ENCODE data around the gene SEMA4B.

SEMA4B gene

GRCh38 chr15:90207252-90207651 is 6.1 kb downstream of the SEMA4B start:
- no peak for DNase-seq

DNA sequence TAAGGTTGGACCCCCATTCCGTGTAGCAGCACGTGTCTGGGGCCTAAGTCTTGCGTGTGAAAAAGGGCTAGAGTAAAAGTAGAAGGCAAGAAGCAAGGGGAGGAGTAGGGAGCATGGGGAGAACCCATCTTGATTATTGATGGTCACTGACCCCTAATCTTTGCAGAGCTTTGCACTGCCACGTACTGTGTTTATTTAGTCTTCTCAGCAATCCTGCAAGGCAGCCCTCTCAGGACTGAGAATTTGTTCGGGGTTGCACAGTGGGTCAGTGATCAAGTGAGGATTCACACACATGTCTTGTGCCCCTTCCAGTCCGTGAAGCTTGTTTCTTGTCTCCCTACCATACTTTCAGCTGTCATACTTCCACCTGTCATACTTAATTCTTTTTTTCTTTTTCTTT is 7.2 kb downstream of the SEMA4B start:
- DNase-seq = no peak

DNA sequence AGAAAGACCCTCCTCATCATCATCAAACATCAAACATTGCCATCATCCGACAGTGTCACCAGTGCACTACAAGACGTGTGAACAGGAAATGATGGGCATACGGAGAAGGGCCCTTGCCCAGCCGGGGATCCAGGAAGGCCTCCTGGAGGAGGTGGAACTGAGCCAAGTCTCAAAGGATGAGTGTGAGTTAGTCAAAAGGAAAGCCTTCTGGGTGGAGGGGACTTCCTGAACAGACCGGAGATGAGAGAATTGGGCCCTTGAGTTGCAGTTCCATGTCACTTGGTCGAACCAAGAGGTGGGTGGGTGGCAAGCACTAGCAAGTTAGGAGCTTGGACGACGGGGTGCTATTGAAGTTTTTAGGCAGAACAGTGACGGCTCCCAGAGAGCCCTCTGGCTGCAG is 8.5 kb downstream of the SEMA4B start:
- DNase-seq = no peak

DNA sequence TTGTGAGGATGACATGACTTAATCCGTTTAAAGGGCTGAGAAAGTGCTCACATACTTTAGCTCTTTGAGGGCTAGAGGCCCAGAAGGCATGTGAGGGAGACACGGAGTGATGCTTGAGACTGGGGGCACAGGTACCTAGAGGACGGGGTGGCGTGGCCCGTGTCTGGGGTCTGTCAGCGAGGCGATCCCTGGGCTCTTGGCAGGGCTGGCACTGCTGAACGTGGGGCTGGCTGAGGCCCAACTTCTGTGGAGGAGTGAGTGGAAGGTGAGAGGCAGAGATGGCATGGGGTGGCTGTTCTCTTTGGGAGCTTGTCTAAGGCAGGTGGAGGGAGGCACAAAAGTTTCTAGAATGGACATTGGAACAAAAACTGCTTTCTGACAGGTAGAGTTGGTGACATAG is 9.5 kb downstream of the SEMA4B start:
- no peak for DNase-seq

DNA sequence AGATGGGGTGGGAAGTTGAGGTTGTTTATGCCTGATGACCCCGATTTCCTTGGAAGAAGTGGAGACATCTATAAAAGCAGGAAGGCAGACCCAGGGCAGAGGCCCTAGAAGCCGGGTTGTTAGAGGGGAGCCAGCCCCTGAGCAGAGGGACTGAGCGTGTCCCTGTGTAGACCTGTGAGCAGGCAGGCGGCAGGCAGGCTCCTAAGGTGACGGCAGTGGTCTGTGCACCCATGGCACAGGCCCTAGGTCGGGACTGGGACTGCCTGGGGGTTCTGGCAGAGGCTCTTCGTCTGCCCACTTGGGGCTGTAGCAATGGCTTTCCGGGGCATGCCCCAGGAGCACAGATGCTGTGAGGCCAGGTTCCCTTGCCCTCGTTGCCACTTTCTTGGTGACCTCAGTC is 9.9 kb downstream of the SEMA4B start:
- DNase-seq = no peak

- no peak for DNase-seq
Observed at GRCh38 chr15:90211440-90212143, 10.5 kb downstream of the SEMA4B start.

DNA sequence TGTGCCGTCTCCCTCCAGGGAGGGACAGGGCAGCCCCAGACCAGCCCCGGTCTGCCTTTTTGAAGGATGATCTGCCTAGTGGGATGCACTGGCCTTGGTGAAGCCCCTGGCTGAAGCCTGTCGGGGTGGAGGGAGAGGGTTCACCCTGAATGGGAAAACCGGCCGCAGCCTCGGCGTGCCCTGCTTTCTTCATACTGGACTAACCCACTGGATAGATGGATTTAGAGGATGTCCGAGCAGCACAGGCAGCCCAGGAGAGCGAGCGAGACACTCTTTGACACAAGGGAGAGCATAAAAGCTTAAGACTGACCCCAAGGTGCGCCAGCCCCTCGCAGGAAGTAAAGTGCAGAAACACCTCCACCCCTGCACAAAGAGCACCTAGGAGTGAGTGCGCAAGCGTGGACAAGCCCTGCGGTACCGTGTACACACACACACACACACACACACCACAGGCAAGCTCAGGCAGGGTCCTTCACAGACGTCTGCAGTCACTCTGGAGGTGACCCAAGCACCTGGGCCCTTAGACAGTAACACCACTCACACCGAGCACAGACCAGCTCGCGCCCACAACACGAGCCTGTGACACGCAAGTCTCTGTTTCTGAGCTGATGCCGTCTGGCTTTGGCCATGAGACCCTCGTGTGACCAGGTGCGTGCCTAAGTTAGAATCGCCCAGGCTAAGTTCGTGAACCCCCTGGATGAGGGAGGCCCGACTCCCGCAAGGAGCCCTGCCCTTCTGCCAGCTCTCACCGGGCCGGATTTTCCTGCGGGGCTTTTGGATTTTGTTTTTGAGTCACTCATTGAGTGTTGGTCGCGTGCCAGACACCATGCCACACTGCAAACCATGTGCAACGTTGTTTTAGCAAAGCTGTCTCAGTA is 11.3 kb downstream of the SEMA4B start:
- DNase-seq = no peak

DNA sequence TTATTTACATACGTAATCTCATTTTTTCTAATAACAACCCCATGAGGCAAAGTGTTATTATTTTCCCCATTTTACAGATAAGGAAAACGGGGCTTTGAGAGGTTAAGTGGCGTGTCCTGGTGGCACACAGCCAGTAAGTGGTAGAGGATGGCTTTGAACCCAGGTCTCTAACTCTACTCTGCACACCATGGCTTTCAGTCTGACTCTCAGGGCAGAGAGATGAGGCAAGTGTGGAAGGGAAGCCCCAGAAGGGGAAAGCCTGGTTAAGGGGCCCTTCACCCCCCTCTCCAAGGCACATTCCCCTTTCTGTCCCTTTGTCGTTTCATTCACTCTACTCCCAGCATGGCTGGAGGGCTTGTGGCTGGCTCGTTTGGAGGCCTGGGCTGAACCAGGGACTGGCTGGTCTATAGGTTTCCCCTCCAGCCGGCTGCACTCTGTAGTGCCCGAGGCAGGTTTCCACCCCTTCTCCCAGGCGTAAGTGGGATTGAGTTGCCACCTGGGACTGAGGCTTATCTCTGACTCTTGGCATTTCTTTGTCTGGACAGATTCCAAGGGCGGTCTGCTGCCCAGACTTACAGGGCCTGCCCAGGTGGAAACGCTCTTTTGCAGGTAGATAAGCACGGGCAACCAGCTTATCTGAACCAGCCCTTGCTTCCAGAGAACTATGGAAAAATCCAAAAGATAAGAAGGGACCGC is 12.1 kb downstream of the SEMA4B start:
- DNase-seq = no peak

- DNase-seq = no peak
Observed at GRCh38 chr15:90213818-90214204, 12.7 kb downstream of the SEMA4B start.

DNA sequence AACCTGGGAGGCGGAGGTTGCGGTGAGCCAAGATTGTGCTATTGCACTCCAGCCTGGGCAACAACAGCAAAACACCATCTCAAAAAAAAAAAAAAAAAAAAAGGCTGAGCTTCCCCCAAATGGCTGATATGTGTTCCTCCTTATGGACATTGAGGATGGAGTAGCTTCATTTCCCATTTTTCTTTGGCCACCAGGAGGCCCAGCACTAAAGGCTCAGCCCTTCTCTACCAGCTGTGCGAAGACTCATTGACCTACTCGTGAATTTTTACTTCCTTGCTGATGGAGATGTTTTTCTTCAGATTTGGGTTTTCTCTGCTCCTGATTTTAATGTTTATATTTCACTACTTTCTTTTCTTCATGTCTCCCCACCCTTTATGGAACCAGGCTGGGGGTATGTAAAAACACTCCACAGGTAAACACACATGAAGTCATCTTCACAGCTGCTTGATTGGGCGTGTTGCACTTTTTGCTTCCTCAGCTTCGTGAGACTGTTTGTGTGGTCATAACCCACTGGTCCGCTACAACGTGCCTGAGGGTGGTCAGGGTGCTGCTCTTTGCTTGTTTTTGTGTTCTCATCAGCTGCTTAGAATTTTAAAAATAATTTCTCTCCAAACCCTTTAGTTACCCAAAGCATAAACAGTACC is 13.5 kb downstream of the SEMA4B start:
- no peak for DNase-seq

DNA sequence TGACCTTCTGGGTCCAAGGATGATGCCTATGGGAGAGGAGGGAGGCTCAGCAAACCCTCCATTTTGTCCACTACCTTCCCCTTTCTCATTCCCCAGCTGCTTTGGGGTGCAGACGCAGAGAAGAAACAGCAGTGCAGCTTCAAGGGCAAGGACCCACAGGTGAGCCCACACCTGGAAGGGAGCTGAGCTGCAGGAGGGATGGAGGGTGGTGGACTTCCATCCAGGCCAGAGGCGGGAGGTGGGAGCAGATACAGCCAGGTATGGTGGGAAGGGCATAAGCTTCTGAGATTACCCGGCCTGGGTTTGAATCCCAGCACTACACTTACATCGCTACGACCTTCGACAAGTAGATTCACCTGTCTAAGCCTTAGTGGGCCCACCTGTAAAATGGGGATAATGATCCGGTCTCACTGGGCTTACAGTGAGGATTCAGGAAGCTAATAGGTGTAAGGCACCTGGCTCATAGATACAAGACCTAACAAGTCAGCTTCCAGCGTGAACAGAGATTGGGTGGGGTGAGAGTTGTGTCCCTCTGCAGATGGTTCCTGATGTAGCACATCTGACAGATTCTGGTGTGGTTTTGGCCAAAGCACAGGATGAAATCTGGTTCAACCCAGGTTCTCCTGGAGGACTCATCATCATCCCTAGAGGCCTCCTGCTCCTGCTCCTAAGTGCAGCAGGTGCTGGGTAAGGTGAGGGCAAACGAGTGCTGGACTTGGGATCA is 16.7 kb downstream of the SEMA4B start:
- DNase-seq = no peak

DNA sequence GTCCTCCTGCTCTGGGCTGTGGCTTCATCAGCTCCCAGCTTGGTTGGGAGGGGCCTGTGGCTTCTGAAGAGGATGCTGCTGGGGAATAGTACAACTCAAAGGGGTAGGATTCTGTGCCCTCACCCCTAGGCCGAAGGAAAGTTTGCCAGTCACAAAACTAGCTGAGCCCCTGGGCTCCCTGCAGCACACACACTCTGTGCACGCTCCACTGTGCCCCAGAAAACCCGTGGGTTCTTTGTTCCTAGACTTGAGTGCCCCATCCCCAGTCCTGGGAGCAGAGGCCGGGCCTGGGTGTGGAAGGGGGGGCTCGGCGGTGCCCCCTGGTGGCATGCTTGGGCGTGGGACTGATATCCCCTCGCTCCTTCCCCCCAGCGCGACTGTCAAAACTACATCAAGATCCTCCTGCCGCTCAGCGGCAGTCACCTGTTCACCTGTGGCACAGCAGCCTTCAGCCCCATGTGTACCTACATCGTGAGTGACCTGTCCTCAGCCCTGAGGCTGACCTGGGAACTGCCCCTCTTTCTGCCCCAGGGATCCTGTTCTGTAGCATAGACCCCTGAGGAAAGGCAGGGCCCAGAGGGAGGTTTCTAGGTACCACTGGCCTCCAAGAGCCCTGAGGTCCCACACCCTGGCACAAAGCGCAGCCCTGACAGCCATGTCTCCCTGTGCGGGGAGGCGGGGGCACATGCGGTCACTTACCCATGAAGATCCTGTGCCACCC is 18.5 kb downstream of the SEMA4B start:
- DNase-seq = no peak

DNA sequence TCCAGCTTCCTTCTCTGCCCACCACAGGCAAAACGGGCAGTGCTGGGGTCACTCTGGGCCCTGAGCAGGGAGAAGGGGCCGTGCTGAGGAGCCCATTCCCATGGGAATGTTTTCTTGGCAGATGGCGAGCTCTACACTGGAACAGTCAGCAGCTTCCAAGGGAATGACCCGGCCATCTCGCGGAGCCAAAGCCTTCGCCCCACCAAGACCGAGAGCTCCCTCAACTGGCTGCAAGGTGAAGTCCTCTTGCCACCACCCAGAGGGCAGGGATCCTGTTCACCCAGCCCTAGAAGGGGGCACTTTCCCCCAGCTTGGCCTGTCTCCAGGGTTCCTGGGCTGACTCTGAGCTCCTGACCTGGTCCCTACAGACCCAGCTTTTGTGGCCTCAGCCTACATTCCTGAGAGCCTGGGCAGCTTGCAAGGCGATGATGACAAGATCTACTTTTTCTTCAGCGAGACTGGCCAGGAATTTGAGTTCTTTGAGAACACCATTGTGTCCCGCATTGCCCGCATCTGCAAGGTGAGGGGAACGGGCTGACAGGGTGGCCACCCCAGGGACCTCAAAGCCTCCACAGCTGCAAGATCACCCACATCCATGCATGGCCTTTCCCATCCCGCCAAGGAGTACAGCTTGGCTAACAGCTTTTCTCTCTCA is 20.2 kb downstream of the SEMA4B start:
- peak; percentile 23 for DNase-seq

- no peak for DNase-seq
Observed at GRCh38 chr15:90222547-90222946, 21.4 kb downstream of the SEMA4B start.

- DNase-seq = no peak
Observed at GRCh38 chr15:90223441-90224165, 22.5 kb downstream of the SEMA4B start.

- DNase-seq = no peak
Observed at GRCh38 chr15:90225047-90225446, 23.9 kb downstream of the SEMA4B start.

DNA sequence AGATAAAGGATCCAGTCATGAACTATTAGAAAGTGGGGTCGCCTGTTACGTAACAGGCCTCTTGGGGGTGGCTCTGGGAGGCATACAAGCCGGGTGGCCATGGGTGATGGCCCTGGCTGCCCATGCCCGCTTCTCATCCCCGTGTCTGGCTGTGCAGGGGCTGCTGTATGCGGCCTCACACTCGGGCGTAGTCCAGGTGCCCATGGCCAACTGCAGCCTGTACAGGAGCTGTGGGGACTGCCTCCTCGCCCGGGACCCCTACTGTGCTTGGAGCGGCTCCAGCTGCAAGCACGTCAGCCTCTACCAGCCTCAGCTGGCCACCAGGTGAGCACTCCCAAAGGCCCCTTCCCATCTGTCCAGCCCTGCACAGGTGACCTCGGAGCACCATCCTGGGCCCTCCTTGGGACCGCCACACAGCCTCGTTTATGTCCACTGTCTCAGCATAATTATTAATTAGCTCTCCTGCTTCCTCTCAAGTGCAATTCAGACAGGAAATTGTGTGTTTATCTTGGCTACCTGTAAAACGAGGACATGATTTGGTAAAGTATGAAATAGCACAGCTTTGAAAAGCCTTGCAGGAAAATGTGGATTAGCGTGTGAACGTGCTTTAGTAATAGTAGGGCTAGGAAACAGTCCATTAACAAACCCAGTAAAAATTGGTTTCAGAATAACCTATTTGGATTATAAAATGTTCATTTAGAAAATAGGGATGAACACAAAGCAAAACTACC is 24.5 kb downstream of the SEMA4B start:
- DNase-seq = no peak

DNA sequence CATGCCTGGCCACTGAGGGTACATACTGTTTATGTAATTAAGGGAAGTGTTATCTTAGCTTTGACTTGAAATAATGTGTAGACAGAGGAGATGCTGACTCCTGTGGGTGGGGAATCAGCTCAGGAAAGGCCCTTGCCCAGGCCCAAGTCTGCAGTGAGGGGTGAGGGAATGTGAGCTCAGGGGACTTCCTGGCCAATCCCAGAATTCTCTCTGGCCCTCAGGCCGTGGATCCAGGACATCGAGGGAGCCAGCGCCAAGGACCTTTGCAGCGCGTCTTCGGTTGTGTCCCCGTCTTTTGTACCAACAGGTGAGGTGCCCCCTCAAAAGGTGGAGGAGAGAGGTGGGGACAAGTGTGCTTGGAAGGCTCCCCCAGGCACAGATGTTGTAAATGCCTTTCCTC is 26.2 kb downstream of the SEMA4B start:
- DNase-seq = no peak

- no peak for DNase-seq
Observed at GRCh38 chr15:90227816-90228772, 27.0 kb downstream of the SEMA4B start.
